IPS-NIHi7 (cell line): ENCODE results near the gene OPALIN.
A peak's percentile ranks its signal among the peaks of the same experiment; 100 is the strongest.

Source experiments
- DNase-seq: peaks from one replicate; pipeline ENCODE4 v3.0.0; 2012; ENCODE audit warnings: mixed read lengths; ENCODE audit errors: extremely low spot score

The OPALIN gene

GRCh38 chr10:96374004-96374403 lies 15.2 kb upstream of the OPALIN start:
- DNase-seq: no peak

DNA sequence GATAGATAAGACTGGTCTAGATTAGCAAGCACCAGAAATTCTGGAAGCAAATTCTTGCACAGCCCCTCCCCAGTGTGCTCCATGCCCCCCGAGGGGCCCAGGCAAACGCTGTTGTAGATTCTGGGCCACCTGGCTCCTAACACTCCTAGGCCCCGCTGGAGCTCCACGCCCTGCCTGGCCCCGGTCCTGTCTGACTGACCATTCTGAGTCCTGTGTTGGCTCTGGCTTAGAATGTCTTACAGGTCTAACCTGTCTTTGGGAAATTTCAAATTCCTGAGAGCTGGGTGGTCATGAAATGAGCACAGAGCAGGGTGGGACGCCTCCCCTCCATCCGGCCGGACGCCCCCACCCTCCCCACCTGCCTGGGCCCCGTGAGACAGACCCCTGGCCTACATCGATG lies 12.6 kb upstream of the OPALIN start:
- DNase-seq: no peak

GRCh38 chr10:96370584-96371157 lies 11.9 kb upstream of the OPALIN start:
- peak; percentile 88 for DNase-seq

GRCh38 chr10:96369890-96370583 lies 11.2 kb upstream of the OPALIN start:
- no peak for DNase-seq

GRCh38 chr10:96368971-96369370 lies 10.2 kb upstream of the OPALIN start:
- no peak for DNase-seq

DNA sequence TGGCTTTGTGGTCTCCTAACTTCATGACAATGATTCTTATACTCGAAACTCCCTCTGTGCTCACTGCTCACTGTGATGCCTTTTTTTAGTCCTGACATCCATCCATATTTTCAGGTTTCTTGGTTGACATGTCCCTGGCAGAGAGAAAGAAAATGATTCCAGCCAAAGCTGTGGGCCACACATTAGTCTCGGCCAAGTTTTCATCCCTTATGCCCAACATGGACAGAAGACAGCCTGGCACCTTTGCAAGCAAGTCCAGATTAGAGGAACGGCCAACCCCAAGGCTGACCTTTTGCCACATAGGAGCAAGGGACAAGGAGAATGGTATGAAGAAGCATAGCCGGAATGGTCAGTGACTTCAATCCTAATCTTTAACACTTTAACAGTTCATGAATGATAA lies 8.7 kb upstream of the OPALIN start:
- DNase-seq: no peak

DNA sequence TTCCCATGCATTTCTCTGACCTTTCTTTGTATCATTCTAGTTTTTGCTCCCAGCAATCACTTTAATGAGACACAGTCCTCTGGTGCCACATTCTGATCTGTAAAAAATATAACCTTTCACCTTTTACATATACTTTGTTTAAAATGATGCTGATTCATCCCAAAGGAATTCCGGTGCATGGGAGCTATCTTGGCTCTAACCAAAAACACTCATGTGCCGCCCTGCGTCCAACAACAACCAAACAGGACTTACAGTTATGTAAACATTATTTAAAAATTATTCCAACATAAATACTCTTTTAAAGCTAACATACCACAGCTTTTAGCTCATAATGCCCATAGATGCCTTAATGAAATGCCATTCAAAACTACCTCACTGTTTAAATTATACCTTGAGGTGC lies 7.7 kb upstream of the OPALIN start:
- no peak for DNase-seq

DNA sequence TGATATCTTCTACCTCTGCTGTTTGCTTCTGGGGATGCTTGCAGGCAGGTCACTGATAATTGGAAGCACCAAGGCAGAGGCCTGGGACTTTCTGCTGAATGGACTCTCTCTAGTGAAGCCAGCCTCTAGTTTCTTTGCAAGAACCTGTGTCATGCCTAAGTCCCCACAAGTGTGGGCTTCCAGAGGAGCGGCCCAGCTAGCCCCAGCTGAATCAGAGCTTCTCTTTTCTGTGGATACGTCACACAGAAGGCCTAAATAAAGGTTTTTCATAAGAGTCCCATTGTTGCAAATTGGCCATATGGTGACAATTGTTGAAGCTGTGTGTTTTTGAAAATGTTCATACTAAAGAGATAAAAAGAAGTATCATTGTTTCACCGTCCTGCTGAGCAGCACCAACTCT lies 6.8 kb upstream of the OPALIN start:
- no peak for DNase-seq

- DNase-seq: no peak
These were observed 2.0 kb upstream of the OPALIN start for GRCh38 chr10:96360766-96361165.

- no peak for DNase-seq
These were observed 1.5 kb upstream of the OPALIN start for GRCh38 chr10:96360331-96360730.

- DNase-seq: no peak
These were observed 814 bp upstream of the OPALIN start for GRCh38 chr10:96359616-96360015.

- DNase-seq: no peak
These were observed 1.7 kb downstream of the OPALIN start for GRCh38 chr10:96357038-96357620.

- DNase-seq: no peak
These were observed 6.2 kb downstream of the OPALIN start for GRCh38 chr10:96352582-96352981.

DNA sequence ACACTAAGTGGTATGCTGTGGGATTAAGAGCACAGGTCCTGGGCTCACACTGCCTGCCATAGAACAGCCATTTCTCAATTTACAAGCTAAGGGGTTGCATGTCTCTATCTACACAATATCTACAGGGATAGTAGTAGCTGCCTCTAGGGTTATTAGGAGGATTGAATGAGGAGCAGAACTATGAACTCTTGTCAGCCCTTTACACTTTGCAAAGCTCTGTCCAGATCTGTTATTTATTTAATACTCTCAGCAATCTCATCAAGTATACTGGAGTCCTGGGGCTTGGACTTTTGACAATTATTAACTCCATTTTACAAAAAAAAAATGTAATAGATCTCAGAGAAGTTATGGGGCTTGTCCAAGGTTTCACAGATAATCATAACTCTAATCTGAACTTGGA lies 6.8 kb downstream of the OPALIN start:
- no peak for DNase-seq

DNA sequence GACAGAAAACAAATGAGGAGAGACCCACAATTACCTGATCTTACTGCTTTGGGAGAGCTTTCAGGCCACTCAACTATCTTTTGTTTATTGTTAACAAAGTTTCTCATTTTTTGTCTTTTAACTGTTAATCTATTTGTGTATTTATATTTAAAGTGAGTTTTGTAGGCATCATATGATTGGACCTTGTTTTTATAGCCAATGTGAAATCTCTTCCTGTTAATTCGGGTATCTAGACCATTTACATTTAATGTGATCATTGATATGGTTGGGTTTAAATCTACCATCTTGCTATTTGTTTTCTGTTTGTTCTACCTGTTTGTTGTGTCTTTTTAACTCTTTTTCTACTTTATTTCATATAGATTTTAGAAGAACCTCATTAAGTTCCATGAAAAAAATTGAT lies 12.5 kb downstream of the OPALIN start:
- no peak for DNase-seq

DNA sequence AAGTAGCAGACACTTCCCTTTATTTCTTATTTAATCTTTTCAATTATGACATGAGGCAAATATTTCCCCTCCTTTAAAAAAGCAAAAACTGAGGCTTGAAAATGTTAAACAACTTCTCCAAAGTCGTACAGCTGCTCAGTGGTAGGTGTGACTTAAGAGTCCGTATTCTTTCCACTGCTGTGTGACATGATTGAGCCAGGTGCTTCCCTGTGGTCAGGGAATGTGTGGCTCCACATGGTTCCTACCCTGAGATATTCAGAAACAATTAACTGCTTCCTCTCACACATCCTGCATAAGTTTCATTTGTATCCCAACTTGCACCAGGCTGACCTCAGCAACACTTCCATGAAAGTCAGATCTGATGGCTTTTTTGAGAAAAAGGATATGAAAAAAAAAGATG lies 13.6 kb downstream of the OPALIN start:
- peak; percentile 34 for DNase-seq

- no peak for DNase-seq
These were observed 14.6 kb downstream of the OPALIN start for GRCh38 chr10:96344178-96344577.

DNA sequence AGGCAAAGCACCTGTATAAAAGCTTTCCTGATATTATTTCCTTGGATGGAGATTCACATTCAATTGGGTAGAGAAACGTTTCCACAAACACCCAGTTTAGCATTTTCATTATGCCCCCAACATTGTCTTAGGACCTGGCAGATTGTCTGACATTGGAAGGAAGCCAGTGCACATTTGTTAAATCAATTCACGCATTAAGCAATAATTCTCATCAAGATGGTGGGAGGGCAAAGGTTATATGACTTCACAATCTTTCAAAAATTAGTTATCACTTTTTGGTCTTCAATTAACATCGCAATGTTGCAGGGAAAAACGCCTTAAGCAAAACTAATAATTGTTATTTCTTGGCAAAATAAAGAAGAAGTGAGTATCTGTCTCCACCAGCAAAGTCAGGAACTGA lies 16.4 kb downstream of the OPALIN start:
- no peak for DNase-seq

DNA sequence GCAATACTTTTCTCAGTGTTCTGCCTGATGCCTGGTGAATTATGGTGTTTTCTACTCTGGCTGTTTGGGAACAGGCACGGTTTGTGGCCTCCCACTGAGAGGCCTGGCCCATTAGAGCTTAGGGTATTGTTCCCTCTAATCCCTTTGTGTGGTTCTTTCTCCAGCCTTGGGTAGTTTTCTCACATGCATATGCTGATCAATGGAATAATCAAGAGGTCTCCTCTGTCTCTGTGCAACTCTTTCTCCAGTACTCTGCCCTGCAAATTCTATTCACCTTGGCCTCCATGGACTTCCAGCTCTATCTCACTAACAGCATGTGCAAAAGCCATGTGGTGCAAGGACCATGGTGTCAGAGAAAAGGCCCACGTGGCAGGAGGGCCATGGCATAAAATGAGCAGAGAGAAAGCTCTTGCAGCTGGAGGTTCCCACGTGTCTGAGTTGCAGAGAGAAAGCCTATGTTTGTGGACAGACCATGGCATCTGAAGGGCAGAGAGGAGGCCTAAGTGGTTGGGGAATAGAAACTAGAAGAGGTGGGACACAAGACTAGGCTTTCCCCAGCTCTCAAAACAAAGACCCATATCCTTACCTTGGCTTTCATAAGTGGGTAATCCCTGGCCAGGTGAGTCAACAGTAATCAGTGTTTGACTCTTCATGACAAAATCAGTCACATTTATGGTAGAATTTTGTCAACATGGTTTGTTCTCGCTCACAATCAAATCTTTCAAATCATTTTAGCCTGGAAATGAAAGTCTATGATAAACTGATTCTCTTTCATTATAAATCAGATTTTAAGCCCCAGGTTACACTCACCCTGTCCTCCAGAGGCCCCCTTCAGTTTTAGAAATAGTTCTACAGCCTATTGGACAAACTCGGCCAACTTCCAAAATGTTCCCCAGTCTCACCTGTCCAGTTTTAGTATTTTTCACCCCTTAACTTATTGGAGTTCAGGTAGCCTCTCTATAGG lies 17.3 kb downstream of the OPALIN start:
- no peak for DNase-seq

- DNase-seq: peak; percentile 75
These were observed 18.6 kb downstream of the OPALIN start for GRCh38 chr10:96339956-96340904.

DNA sequence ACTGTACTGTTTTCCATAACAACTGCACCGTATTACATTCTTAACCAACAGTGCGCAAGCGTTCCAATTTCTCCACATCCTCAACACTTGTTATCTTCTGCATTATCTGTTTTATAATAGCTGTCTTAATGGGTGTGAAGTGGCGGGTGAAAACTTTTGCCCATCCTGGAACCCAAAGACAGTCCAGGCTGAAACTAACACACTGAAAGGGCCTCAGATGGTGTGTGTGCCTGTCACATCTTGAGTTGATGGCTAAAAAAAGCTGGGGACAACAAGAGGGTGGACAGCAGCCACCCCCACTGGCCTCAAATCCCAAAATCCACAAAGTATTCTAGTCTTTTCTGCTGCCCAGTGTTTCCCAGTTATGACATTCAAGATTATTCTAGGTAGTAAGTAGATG lies 19.4 kb downstream of the OPALIN start:
- DNase-seq: no peak
